Neural cell (in vitro differentiated cells): ENCODE data around the gene KCND2.

ENCODE experiments used
- EP300 ChIP-seq: fragments of 450-650 bp; conservative IDR thresholded peaks from 2 replicates; pipeline ENCODE4 v1.6.1; 2014; ENCODE audit warnings: antibody characterized with exemption, mild to moderate bottlenecking, moderate library complexity; ENCODE audit not compliant: poor library complexity, severe bottlenecking
- EZH2 ChIP-seq: fragments of 200-600, 300-800 bp; shearing (Covaris generic), sonication (generic); IDR thresholded peaks from 2 replicates; pipeline ENCODE4 v1.6.1; 2014; ENCODE audit warnings: antibody characterized with exemption, low read length, borderline replicate concordance, mild to moderate bottlenecking; ENCODE audit not compliant: insufficient read depth, poor library complexity, severe bottlenecking
- POLR2AphosphoS5 ChIP-seq: IDR thresholded peaks from 2 replicates; pipeline ENCODE4 v1.6.1; 2012
- RAD21 ChIP-seq: fragments of 450-650 bp; conservative IDR thresholded peaks from 2 replicates; pipeline ENCODE4 v1.6.1; 2014; ENCODE audit warnings: antibody characterized with exemption, mild to moderate bottlenecking, moderate library complexity
- SMC3 ChIP-seq: fragments of 450-650 bp; conservative IDR thresholded peaks from 2 replicates; pipeline ENCODE4 v1.6.1; 2014; ENCODE audit warnings: antibody characterized with exemption, mild to moderate bottlenecking, moderate library complexity; ENCODE audit not compliant: poor library complexity
- TF ChIP-seq, protein P1 (sequence below): fragments of 450-650 bp; IDR thresholded peaks from 2 replicates; pipeline ENCODE4 v1.5.1; 2014; ENCODE audit warnings: antibody characterized with exemption, mild to moderate bottlenecking, moderate library complexity; ENCODE audit not compliant: poor library complexity, severe bottlenecking
- TF ChIP-seq, protein P2 (sequence below): IDR thresholded peaks from 2 replicates; pipeline ENCODE4 v1.6.1; 2012; ENCODE audit warnings: borderline replicate concordance

DNA sequence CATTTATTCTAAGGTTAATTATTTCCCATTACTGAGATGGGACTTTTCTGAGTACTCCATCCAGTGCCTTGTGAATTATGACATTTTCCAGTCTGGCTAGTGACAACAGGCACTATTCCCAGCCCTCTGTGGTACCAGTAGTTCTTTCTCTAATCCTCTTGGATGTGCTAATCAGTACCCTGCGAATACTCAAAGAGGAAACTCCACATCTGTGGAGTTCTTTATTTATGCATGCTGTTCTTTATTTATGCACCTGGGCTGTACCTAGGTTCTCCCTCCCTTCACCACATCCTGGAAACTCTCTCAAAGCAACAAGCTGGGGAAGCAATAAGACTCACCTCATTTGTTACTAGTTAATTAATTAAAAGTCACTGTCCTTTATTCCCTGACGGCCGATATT lies 501.5 kb downstream of the KCND2 start:
- TF ChIP-seq, protein P1, sequence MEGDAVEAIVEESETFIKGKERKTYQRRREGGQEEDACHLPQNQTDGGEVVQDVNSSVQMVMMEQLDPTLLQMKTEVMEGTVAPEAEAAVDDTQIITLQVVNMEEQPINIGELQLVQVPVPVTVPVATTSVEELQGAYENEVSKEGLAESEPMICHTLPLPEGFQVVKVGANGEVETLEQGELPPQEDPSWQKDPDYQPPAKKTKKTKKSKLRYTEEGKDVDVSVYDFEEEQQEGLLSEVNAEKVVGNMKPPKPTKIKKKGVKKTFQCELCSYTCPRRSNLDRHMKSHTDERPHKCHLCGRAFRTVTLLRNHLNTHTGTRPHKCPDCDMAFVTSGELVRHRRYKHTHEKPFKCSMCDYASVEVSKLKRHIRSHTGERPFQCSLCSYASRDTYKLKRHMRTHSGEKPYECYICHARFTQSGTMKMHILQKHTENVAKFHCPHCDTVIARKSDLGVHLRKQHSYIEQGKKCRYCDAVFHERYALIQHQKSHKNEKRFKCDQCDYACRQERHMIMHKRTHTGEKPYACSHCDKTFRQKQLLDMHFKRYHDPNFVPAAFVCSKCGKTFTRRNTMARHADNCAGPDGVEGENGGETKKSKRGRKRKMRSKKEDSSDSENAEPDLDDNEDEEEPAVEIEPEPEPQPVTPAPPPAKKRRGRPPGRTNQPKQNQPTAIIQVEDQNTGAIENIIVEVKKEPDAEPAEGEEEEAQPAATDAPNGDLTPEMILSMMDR: no peak
- TF ChIP-seq RAD21 (no peak), EP300 (no peak), POLR2AphosphoS5 (no peak), EZH2 (no peak), SMC3 (no peak)
- TF ChIP-seq, protein P2, sequence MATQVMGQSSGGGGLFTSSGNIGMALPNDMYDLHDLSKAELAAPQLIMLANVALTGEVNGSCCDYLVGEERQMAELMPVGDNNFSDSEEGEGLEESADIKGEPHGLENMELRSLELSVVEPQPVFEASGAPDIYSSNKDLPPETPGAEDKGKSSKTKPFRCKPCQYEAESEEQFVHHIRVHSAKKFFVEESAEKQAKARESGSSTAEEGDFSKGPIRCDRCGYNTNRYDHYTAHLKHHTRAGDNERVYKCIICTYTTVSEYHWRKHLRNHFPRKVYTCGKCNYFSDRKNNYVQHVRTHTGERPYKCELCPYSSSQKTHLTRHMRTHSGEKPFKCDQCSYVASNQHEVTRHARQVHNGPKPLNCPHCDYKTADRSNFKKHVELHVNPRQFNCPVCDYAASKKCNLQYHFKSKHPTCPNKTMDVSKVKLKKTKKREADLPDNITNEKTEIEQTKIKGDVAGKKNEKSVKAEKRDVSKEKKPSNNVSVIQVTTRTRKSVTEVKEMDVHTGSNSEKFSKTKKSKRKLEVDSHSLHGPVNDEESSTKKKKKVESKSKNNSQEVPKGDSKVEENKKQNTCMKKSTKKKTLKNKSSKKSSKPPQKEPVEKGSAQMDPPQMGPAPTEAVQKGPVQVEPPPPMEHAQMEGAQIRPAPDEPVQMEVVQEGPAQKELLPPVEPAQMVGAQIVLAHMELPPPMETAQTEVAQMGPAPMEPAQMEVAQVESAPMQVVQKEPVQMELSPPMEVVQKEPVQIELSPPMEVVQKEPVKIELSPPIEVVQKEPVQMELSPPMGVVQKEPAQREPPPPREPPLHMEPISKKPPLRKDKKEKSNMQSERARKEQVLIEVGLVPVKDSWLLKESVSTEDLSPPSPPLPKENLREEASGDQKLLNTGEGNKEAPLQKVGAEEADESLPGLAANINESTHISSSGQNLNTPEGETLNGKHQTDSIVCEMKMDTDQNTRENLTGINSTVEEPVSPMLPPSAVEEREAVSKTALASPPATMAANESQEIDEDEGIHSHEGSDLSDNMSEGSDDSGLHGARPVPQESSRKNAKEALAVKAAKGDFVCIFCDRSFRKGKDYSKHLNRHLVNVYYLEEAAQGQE: no peak
